Measurements from ENCODE around the gene OSBPL6. TPM values are rescaled to one million over a fixed set of nuclear protein-coding genes. Genes with fewer than 3 reads are reported as not detected.
A peak's percentile ranks its signal among the peaks of the same experiment; 100 is the strongest.

Gene OSBPL6
- total RNA-seq, 1 donor, result 6.5 TPM

- TF ChIP-seq, protein P1, sequence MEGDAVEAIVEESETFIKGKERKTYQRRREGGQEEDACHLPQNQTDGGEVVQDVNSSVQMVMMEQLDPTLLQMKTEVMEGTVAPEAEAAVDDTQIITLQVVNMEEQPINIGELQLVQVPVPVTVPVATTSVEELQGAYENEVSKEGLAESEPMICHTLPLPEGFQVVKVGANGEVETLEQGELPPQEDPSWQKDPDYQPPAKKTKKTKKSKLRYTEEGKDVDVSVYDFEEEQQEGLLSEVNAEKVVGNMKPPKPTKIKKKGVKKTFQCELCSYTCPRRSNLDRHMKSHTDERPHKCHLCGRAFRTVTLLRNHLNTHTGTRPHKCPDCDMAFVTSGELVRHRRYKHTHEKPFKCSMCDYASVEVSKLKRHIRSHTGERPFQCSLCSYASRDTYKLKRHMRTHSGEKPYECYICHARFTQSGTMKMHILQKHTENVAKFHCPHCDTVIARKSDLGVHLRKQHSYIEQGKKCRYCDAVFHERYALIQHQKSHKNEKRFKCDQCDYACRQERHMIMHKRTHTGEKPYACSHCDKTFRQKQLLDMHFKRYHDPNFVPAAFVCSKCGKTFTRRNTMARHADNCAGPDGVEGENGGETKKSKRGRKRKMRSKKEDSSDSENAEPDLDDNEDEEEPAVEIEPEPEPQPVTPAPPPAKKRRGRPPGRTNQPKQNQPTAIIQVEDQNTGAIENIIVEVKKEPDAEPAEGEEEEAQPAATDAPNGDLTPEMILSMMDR (IDR thresholded peaks at IDR 0.05; ENCODE audit: insufficient read depth, low read depth, low read length), result no peak
- DNase-seq (ENCODE audit: low read depth), result peak; percentile 17
- no peak overlapping the region for H3K4me3 ChIP-seq (ENCODE audit: low read depth, low read length)
Measured at GRCh38 chr2:178379162-178380004, 185.1 kb downstream of the OSBPL6 start.

DNA sequence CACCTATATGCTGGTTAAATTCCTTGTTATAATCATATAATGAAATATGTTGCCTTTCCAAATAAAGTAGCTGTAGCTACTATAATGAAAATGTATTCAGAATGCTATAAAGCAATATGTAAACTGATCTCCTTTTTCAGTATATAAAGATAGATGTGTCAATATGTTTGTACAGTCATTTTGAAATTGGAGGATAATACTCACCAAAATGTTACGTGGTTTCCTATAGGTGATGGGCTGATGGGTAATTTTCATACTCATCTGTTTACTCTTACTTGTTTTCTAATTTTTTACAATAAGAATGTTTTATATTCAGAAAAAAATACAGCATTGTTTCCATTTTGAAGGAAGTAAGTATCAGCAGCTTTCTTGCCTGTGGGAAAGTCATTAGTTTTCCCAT lies 186.5 kb downstream of the OSBPL6 start:
- TF ChIP-seq, protein P1 (IDR thresholded peaks at IDR 0.05; ENCODE audit: insufficient read depth, low read depth, low read length), result no peak
- no peak overlapping the region for H3K4me3 ChIP-seq (ENCODE audit: low read depth, low read length)
- DNase-seq (ENCODE audit: low read depth), result no peak

GRCh38 chr2:178383718-178384117 lies 189.4 kb downstream of the OSBPL6 start:
- H3K4me3 ChIP-seq (ENCODE audit: low read depth, low read length), result no peak overlapping the region
- no peak for DNase-seq (ENCODE audit: low read depth)
- TF ChIP-seq, protein P1 (IDR thresholded peaks at IDR 0.05; ENCODE audit: insufficient read depth, low read depth, low read length), result no peak

GRCh38 chr2:178385595-178386148 lies 191.4 kb downstream of the OSBPL6 start:
- TF ChIP-seq, protein P1 (IDR thresholded peaks at IDR 0.05; ENCODE audit: insufficient read depth, low read depth, low read length), result no peak
- H3K4me3 ChIP-seq (ENCODE audit: low read depth, low read length), result no peak overlapping the region
- DNase-seq (ENCODE audit: low read depth), result no peak

- peak; percentile 20 for DNase-seq (ENCODE audit: low read depth)
- TF ChIP-seq, protein P1 (IDR thresholded peaks at IDR 0.05; ENCODE audit: insufficient read depth, low read depth, low read length), result no peak
- H3K4me3 ChIP-seq (ENCODE audit: low read depth, low read length), result no peak overlapping the region
Measured at GRCh38 chr2:178386986-178387597, 192.8 kb downstream of the OSBPL6 start.

DNA sequence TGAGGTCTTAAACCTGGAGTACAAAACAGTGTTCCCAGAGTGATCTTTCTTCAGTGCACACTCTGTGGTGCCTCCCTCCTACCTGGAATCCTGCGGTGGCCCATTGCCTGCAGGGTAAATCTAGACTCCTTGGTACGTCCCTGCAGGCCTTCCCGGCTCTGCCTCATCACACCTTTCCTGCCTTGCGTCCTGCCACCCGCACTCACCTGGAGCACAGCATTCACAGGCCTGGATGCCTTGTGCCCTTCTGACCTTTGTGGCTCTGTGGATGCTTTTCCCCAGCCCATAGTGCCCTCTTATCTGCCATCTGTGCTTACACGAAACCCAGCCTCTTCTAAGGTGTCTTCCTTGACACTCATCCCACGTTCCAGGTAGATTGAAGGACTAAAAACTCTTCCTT lies 194.0 kb downstream of the OSBPL6 start:
- DNase-seq (ENCODE audit: low read depth), result no peak
- no peak overlapping the region for H3K4me3 ChIP-seq (ENCODE audit: low read depth, low read length)
- TF ChIP-seq, protein P1 (IDR thresholded peaks at IDR 0.05; ENCODE audit: insufficient read depth, low read depth, low read length), result no peak

Data from fibroblast of villous mesenchyme (primary cell).